MM.1S (cell line): ENCODE data around the gene CEACAM16.

Experiments
- DNase-seq: peaks from one replicate; pipeline ENCODE4 v3.0.0-alpha.2; 2015
- H2AFZ ChIP-seq: fragments of 300-600 bp; sonication (generic); 2 replicates; pipeline ENCODE4 v1.6.0; 2016; ENCODE audit warnings: antibody characterized with exemption, low read length
- H3F3A ChIP-seq: fragments of 300-600 bp; sonication (generic); 2 replicates; pipeline ENCODE4 v1.6.1; 2016; ENCODE audit warnings: mild to moderate bottlenecking, antibody characterized with exemption, low read length, moderate library complexity, mixed read lengths; ENCODE audit not compliant: insufficient read depth
- H3K27ac ChIP-seq: fragments of 300-600 bp; sonication (generic); 2 replicates; pipeline ENCODE4 v1.5.1; 2016; ENCODE audit warnings: mild to moderate bottlenecking, low read length
- H3K27me3 ChIP-seq: fragments of 300-600 bp; sonication (generic); replicated peaks from 2 replicates; pipeline ENCODE4 v1.6.0; 2016; ENCODE audit warnings: low read length; ENCODE audit not compliant: insufficient read depth
- H3K36me3 ChIP-seq: fragments of 300-600 bp; sonication (generic); replicated peaks from 2 replicates; pipeline ENCODE4 v1.6.1; 2016; ENCODE audit warnings: mild to moderate bottlenecking, low read length, mixed read lengths; ENCODE audit not compliant: insufficient read depth
- H3K4me1 ChIP-seq: fragments of 300-600 bp; sonication (generic); 2 replicates; pipeline ENCODE4 v1.6.1; 2016; ENCODE audit warnings: low read length, mixed read lengths
- H3K4me2 ChIP-seq: fragments of 300-600 bp; sonication (generic); 2 replicates; pipeline ENCODE4 v1.6.0; 2016; ENCODE audit warnings: low read depth, low read length
- H3K4me3 ChIP-seq: fragments of 300-600 bp; sonication (generic); 2 replicates; pipeline ENCODE4 v1.5.1; 2016; ENCODE audit warnings: low read length, mixed read lengths
- H3K79me2 ChIP-seq: fragments of 300-600 bp; sonication (generic); 2 replicates; pipeline ENCODE4 v1.6.1; 2016; ENCODE audit warnings: mixed run types, low read length, mixed read lengths
- H3K9ac ChIP-seq: fragments of 300-600 bp; sonication (generic); 2 replicates; pipeline ENCODE4 v1.6.1; 2016; ENCODE audit warnings: low read length, mixed read lengths
- H3K9me2 ChIP-seq: fragments of 300-600 bp; sonication (generic); replicated peaks from 2 replicates; pipeline ENCODE4 v1.6.1; 2016; ENCODE audit warnings: mild to moderate bottlenecking, low read length, mixed read lengths; ENCODE audit not compliant: insufficient read depth
- H3K9me3 ChIP-seq: fragments of 300-600 bp; sonication (generic); replicated peaks from 2 replicates; pipeline ENCODE4 v1.6.1; 2016; ENCODE audit warnings: mild to moderate bottlenecking, low read length, mixed read lengths; ENCODE audit not compliant: insufficient read depth
- H4K20me1 ChIP-seq: fragments of 300-600 bp; sonication (generic); 2 replicates; pipeline ENCODE4 v1.6.1; 2016; ENCODE audit warnings: mild to moderate bottlenecking, low read length, moderate library complexity, mixed read lengths; ENCODE audit not compliant: insufficient read depth
- EZH2 ChIP-seq: fragments of 300-600 bp; sonication (generic); optimal IDR thresholded peaks from 2 replicates; pipeline ENCODE3; 2017; ENCODE audit warnings: low read depth, mild to moderate bottlenecking, antibody characterized with exemption, low read length, mixed read lengths
- EZH2phosphoT487 ChIP-seq: fragments of 300-600 bp; sonication (generic); IDR thresholded peaks from 2 replicates; pipeline ENCODE4 v1.6.1; 2018; ENCODE audit warnings: antibody characterized with exemption, low read length
- TF ChIP-seq, protein P1 (sequence below): fragments of 300-600 bp; sonication (generic); IDR thresholded peaks from 2 replicates; pipeline ENCODE4 v1.5.1; 2016; ENCODE audit warnings: antibody characterized with exemption, low read length, mixed read lengths

CEACAM16 gene

DNA sequence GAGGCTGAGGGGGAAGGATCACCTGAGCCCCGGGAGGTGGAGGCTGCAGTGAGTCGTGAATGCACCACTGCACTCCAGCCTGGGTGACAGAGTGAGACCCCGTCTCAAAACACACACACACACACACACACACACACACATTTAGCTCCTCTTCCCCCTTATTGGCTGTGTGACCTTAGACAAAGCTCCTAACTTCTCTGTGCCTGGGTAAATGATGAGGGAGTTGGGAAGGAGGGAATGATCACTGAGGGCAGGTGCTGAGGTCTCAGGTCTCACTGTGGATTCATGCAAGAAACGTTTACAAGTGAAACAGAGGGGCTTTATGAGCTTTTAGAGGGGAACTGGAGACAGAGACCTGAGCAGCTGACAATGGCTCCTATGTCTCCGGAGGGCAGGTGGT, 32.7 kb downstream of the CEACAM16 start:
- Histone ChIP-seq H2AFZ (no peak overlapping the region), H3K27ac (no peak overlapping the region)

DNA sequence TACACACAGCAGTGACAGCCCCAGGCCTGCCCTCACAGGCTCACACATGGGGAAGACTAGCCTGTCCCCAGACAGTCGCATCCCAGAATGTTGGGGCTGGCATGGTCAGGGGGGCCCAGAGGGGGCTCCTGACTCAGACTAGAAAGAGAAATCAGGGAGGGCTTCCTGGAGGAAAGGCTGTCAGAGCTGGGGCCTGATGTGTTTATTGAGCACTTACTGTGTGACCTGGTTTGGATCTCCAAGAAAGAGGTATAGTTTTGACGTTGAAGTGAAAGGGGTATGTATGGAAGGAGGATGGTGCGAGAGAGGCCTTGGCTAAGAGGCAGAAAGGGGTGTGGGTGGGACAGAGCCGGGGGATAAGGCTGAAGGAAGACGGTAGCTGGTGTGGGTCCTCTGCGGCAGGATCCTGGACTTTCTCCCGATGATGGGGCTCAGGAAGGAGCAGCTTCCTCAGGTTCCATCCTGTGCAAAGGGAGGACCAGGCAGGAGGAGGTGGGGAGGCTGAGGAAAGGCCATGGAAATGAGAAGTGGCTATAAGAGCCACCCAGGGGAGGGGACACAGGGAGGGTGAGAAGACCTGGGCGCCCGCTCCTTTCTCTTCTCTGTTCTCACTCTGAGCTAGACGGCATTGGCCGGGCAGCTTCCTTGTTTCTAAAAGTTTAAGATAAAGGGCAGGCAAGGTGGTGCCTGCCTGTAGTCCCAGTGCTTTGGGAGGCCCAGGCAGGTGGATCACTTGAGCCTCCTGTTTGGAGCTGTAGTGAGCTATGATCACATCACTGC, 33.5 kb downstream of the CEACAM16 start:
- DNase-seq = no peak
- Histone ChIP-seq H3K4me1 (no peaks in the 10 kb centered on the region), H3K27me3 (0 out of 2 replicates have a peak, but pooled peaks cover 5% of the 10 kb centered on the region), H4K20me1 (no peaks in the 10 kb centered on the region), H3K27ac (no peak overlapping the region), H3K9ac (no peak overlapping the region), H3K79me2 (no peaks in the 10 kb centered on the region), H2AFZ (no peak overlapping the region), H3K9me2 (no peaks in the 10 kb centered on the region), H3K9me3 (no peaks in the 10 kb centered on the region), H3K4me2 (no peak overlapping the region), H3K36me3 (no peaks in the 10 kb centered on the region), H3K4me3 (no peak overlapping the region), H3F3A (no peaks in the 10 kb centered on the region)
- TF ChIP-seq, protein P1, sequence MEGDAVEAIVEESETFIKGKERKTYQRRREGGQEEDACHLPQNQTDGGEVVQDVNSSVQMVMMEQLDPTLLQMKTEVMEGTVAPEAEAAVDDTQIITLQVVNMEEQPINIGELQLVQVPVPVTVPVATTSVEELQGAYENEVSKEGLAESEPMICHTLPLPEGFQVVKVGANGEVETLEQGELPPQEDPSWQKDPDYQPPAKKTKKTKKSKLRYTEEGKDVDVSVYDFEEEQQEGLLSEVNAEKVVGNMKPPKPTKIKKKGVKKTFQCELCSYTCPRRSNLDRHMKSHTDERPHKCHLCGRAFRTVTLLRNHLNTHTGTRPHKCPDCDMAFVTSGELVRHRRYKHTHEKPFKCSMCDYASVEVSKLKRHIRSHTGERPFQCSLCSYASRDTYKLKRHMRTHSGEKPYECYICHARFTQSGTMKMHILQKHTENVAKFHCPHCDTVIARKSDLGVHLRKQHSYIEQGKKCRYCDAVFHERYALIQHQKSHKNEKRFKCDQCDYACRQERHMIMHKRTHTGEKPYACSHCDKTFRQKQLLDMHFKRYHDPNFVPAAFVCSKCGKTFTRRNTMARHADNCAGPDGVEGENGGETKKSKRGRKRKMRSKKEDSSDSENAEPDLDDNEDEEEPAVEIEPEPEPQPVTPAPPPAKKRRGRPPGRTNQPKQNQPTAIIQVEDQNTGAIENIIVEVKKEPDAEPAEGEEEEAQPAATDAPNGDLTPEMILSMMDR = no peak
- TF ChIP-seq EZH2phosphoT487 (no peak), EZH2 (no peak)

More for the DNA sequence above, 32.7 kb downstream of the CEACAM16 start:
- H3K4me1 ChIP-seq = no peaks in the 10 kb centered on the region
- no peak overlapping the region for H3K9ac ChIP-seq
- H3K9me3 ChIP-seq = no peaks in the 10 kb centered on the region
- TF ChIP-seq, protein P1 = no peak
- no peak overlapping the region for H3K4me2 ChIP-seq
- 0 out of 2 replicates have a peak, but pooled peaks cover 5% of the 10 kb centered on the region for H3K27me3 ChIP-seq
- no peaks in the 10 kb centered on the region for H3K79me2 ChIP-seq
- H3K9me2 ChIP-seq = no peaks in the 10 kb centered on the region
- no peak overlapping the region for H3K4me3 ChIP-seq
- DNase-seq = no peak
- no peaks in the 10 kb centered on the region for H4K20me1 ChIP-seq
- no peaks in the 10 kb centered on the region for H3K36me3 ChIP-seq
- H3F3A ChIP-seq = no peaks in the 10 kb centered on the region

DNA sequence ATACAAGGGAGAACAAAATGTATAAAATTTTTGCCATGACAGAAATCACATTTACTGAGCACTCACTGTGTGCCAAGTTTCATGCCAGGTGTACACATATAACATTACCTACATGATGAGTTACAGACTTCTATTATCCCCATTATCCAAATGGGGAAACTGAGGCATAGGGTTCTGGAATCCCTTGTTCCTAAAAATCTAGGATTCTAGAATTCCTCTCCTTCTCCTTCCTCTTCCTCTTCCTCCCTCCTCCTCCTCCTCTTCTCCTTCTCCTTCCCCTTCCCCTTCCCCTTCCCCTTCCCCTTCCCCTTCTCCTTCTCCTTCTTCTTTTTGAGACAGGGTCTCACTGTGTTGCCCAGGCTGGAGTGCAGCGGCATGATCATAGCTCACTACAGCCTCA, 35.4 kb downstream of the CEACAM16 start:
- H3K27ac ChIP-seq = no peak overlapping the region
- H3K9me3 ChIP-seq = no peaks in the 10 kb centered on the region
- H3K4me2 ChIP-seq = no peak overlapping the region
- H3K4me3 ChIP-seq = no peak overlapping the region
- H3K4me1 ChIP-seq = no peaks in the 10 kb centered on the region
- H3K36me3 ChIP-seq = no peaks in the 10 kb centered on the region
- no peak overlapping the region for H3K9ac ChIP-seq
- no peaks in the 10 kb centered on the region for H3F3A ChIP-seq
- no peak for DNase-seq
- H3K9me2 ChIP-seq = no peaks in the 10 kb centered on the region
- TF ChIP-seq EZH2phosphoT487 (no peak), EZH2 (no peak)
- TF ChIP-seq, protein P1 = no peak
- no peaks in the 10 kb centered on the region for H4K20me1 ChIP-seq
- 0 out of 2 replicates have a peak, but pooled peaks cover 12% of the 10 kb centered on the region for H3K27me3 ChIP-seq
- H2AFZ ChIP-seq = no peak overlapping the region
- no peaks in the 10 kb centered on the region for H3K79me2 ChIP-seq
